AG10803 (cell line): ENCODE results near the gene LPGAT1.

Source experiments
- DNase-seq: peaks from one replicate; pipeline ENCODE4 v3.0.0; 2010; ENCODE audit warnings: low read depth
- H3K4me3 ChIP-seq: 2 replicates; pipeline ENCODE4 v1.5.1; 2011; ENCODE audit warnings: mild to moderate bottlenecking, low read length, control low read depth
- CTCF ChIP-seq: conservative IDR thresholded peaks from 2 replicates; pipeline ENCODE4 v1.5.1; 2011; ENCODE audit warnings: mild to moderate bottlenecking, low read length, control low read depth, inconsistent platforms

LPGAT1 gene

GRCh38 chr1:211715971-211716370 is 114.6 kb downstream of the LPGAT1 start:
- DNase-seq: no peak
- no peak overlapping the region for H3K4me3 ChIP-seq
- no peak for TF ChIP-seq CTCF

GRCh38 chr1:211714154-211714553 is 116.4 kb downstream of the LPGAT1 start:
- H3K4me3 ChIP-seq: no peak overlapping the region
- no peak for DNase-seq
- TF ChIP-seq CTCF: no peak

- TF ChIP-seq CTCF: no peak
- H3K4me3 ChIP-seq: no peak overlapping the region
- DNase-seq: peak; percentile 25
Observed at GRCh38 chr1:211713231-211713630, 117.3 kb downstream of the LPGAT1 start.

GRCh38 chr1:211711315-211711705 is 119.3 kb downstream of the LPGAT1 start:
- H3K4me3 ChIP-seq: no peak overlapping the region
- no peak for TF ChIP-seq CTCF
- no peak for DNase-seq

GRCh38 chr1:211710566-211711314 is 119.8 kb downstream of the LPGAT1 start:
- H3K4me3 ChIP-seq: no peak overlapping the region
- TF ChIP-seq CTCF: no peak
- DNase-seq: no peak

- no peak for TF ChIP-seq CTCF
- DNase-seq: no peak
- H3K4me3 ChIP-seq: no peak overlapping the region
Observed at GRCh38 chr1:211708926-211709325, 121.6 kb downstream of the LPGAT1 start.

GRCh38 chr1:211708006-211708405 is 122.6 kb downstream of the LPGAT1 start:
- TF ChIP-seq CTCF: no peak
- H3K4me3 ChIP-seq: no peak overlapping the region
- no peak for DNase-seq
